K562 (cell line): ENCODE data around the gene KRTAP5-7.

Source experiments
- MAFF ChIP-seq: IDR thresholded peaks from 2 replicates; pipeline ENCODE4 v1.6.1; 2012; ENCODE audit warnings: low read length, improper control_type of control experiment
- NONO ChIP-seq, 2 experiments: fragments of 200-400 bp in 1 of 2; fragments of 450-650 bp in 1 of 2; formaldehyde crosslinking in 1 of 2; IDR thresholded peaks; 2 replicates each; pipeline ENCODE4 v1.6.1; 2017; ENCODE audit warnings: low read depth in 2 of 2, mild to moderate bottlenecking in 2 of 2, moderate library complexity in 2 of 2, low read length in 1 of 2
- PTTG1 ChIP-seq: fragments of 450-650 bp; IDR thresholded peaks from 2 replicates; pipeline ENCODE4 v1.6.1; 2016; ENCODE audit warnings: low read depth, mild to moderate bottlenecking, missing genetic modification characterization, missing compliant biosample characterization
- RAD21 ChIP-seq, 2 experiments: fragments of 250-450 bp in 1 of 2; fragments of 450-650 bp in 1 of 2; sonication (Bioruptor Pico) in 1 of 2; formaldehyde crosslinking in 1 of 2; IDR thresholded peaks in 1 of 2; conservative IDR thresholded peaks in 1 of 2; 2 replicates each; pipeline versions ENCODE4 v1.4.0 to v1.8.0; 2020 to 2022; ENCODE audit warnings: mild to moderate bottlenecking in 2 of 2, moderate library complexity in 1 of 2
- SMC3 ChIP-seq: conservative IDR thresholded peaks from 2 replicates; pipeline ENCODE4 v1.6.1; 2011; ENCODE audit warnings: low read depth, low read length, improper control_type of control experiment; ENCODE audit not compliant: insufficient read depth
- SREBF2 ChIP-seq: sonication (generic); formaldehyde crosslinking; IDR thresholded peaks from 2 replicates; pipeline ENCODE4 v1.4.0; 2020; ENCODE audit warnings: mild to moderate bottlenecking, missing genetic modification reagents
- TEAD4 ChIP-seq, 2 experiments: sonication (generic) in 1 of 2; formaldehyde crosslinking in 1 of 2; IDR thresholded peaks; 2 replicates each; pipeline versions ENCODE4 v1.6.1 to v1.8.0; 2012 to 2022; ENCODE audit warnings: borderline replicate concordance in 1 of 2, inconsistent platforms in 1 of 2, low read length in 1 of 2, mild to moderate bottlenecking in 1 of 2, missing genetic modification reagents in 1 of 2
- TF ChIP-seq, protein P1 (sequence below): sonication (generic); formaldehyde crosslinking; IDR thresholded peaks from 2 replicates; pipeline ENCODE4 v1.8.1; 2023; ENCODE audit warnings: mild to moderate bottlenecking, missing genetic modification reagents
- TF ChIP-seq, protein P2 (sequence below): fragments of 450-650 bp; formaldehyde crosslinking; IDR thresholded peaks from 2 replicates; pipeline ENCODE4 v1.4.0; 2022; ENCODE audit warnings: missing genetic modification characterization
- TF ChIP-seq, protein P3 (sequence below), 3 experiments: IDR thresholded peaks in 2 of 3; conservative IDR thresholded peaks in 1 of 3; 2 replicates each; pipeline ENCODE4 v1.5.1; 2011 to 2012; ENCODE audit warnings: low read length in 3 of 3, mild to moderate bottlenecking in 3 of 3, control low read depth in 2 of 3, improper control_type of control experiment in 1 of 3, inconsistent platforms in 1 of 3, low read depth in 1 of 3, mixed read lengths in 1 of 3, moderate library complexity in 1 of 3; ENCODE audit not compliant: insufficient read depth in 2 of 3
- TF ChIP-seq, protein P4 (sequence below): sonication (generic); formaldehyde crosslinking; IDR thresholded peaks from 2 replicates; pipeline ENCODE4 v1.8.0; 2022; ENCODE audit warnings: mild to moderate bottlenecking, low read depth, missing genetic modification reagents
- TF ChIP-seq, protein P5 (sequence below): sonication (generic); formaldehyde crosslinking; IDR thresholded peaks from 2 replicates; pipeline ENCODE4 v1.8.0; 2023; ENCODE audit warnings: mild to moderate bottlenecking, missing genetic modification reagents

GRCh38 chr11:71519546-71519945 is 7.5 kb upstream of the KRTAP5-7 start:
- TF ChIP-seq, protein P1, sequence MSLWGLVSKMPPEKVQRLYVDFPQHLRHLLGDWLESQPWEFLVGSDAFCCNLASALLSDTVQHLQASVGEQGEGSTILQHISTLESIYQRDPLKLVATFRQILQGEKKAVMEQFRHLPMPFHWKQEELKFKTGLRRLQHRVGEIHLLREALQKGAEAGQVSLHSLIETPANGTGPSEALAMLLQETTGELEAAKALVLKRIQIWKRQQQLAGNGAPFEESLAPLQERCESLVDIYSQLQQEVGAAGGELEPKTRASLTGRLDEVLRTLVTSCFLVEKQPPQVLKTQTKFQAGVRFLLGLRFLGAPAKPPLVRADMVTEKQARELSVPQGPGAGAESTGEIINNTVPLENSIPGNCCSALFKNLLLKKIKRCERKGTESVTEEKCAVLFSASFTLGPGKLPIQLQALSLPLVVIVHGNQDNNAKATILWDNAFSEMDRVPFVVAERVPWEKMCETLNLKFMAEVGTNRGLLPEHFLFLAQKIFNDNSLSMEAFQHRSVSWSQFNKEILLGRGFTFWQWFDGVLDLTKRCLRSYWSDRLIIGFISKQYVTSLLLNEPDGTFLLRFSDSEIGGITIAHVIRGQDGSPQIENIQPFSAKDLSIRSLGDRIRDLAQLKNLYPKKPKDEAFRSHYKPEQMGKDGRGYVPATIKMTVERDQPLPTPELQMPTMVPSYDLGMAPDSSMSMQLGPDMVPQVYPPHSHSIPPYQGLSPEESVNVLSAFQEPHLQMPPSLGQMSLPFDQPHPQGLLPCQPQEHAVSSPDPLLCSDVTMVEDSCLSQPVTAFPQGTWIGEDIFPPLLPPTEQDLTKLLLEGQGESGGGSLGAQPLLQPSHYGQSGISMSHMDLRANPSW (CRISPR knock-in tag), result no peak
- no peak for TF ChIP-seq PTTG1 (tag)
- TF ChIP-seq TEAD4 (IDR thresholded peaks at IDR 0.05; ENCODE audit: low read length), result no peak
- no peak for TF ChIP-seq TEAD4 (CRISPR knock-in tag; IDR thresholded peaks at IDR 0.05; ENCODE audit: borderline replicate concordance)
- TF ChIP-seq, protein P2, sequence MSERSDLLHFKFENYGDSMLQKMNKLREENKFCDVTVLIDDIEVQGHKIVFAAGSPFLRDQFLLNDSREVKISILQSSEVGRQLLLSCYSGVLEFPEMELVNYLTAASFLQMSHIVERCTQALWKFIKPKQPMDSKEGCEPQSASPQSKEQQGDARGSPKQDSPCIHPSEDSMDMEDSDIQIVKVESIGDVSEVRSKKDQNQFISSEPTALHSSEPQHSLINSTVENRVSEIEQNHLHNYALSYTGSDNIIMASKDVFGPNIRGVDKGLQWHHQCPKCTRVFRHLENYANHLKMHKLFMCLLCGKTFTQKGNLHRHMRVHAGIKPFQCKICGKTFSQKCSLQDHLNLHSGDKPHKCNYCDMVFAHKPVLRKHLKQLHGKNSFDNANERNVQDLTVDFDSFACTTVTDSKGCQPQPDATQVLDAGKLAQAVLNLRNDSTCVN, result no peak
- TF ChIP-seq, protein P3, sequence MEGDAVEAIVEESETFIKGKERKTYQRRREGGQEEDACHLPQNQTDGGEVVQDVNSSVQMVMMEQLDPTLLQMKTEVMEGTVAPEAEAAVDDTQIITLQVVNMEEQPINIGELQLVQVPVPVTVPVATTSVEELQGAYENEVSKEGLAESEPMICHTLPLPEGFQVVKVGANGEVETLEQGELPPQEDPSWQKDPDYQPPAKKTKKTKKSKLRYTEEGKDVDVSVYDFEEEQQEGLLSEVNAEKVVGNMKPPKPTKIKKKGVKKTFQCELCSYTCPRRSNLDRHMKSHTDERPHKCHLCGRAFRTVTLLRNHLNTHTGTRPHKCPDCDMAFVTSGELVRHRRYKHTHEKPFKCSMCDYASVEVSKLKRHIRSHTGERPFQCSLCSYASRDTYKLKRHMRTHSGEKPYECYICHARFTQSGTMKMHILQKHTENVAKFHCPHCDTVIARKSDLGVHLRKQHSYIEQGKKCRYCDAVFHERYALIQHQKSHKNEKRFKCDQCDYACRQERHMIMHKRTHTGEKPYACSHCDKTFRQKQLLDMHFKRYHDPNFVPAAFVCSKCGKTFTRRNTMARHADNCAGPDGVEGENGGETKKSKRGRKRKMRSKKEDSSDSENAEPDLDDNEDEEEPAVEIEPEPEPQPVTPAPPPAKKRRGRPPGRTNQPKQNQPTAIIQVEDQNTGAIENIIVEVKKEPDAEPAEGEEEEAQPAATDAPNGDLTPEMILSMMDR (IDR thresholded peaks at IDR 0.05 in 2 of 3, conservative IDR thresholded peaks at IDR 0.05 in 1 of 3; ENCODE audit: insufficient read depth in 2 of 3, low read depth in 1 of 3, low read length in 3 of 3), result no peak
- TF ChIP-seq, protein P4, sequence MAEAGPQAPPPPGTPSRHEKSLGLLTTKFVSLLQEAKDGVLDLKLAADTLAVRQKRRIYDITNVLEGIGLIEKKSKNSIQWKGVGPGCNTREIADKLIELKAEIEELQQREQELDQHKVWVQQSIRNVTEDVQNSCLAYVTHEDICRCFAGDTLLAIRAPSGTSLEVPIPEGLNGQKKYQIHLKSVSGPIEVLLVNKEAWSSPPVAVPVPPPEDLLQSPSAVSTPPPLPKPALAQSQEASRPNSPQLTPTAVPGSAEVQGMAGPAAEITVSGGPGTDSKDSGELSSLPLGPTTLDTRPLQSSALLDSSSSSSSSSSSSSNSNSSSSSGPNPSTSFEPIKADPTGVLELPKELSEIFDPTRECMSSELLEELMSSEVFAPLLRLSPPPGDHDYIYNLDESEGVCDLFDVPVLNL (CRISPR knock-in tag), result no peak
- TF ChIP-seq MAFF, result no peak
- TF ChIP-seq SMC3, result no peak
- no peak for TF ChIP-seq NONO (IDR thresholded peaks at IDR 0.05; ENCODE audit: low read depth in 2 of 2, low read length in 1 of 2)
- no peak for TF ChIP-seq SREBF2 (CRISPR knock-in tag)
- TF ChIP-seq, protein P5, sequence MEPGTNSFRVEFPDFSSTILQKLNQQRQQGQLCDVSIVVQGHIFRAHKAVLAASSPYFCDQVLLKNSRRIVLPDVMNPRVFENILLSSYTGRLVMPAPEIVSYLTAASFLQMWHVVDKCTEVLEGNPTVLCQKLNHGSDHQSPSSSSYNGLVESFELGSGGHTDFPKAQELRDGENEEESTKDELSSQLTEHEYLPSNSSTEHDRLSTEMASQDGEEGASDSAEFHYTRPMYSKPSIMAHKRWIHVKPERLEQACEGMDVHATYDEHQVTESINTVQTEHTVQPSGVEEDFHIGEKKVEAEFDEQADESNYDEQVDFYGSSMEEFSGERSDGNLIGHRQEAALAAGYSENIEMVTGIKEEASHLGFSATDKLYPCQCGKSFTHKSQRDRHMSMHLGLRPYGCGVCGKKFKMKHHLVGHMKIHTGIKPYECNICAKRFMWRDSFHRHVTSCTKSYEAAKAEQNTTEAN (CRISPR knock-in tag), result no peak
- no peak for TF ChIP-seq RAD21 (CRISPR knock-in tag; conservative IDR thresholded peaks at IDR 0.05 in 1 of 2, IDR thresholded peaks at IDR 0.05 in 1 of 2)
